ENCODE data around the gene APEX1. TPM values are rescaled to one million over a fixed set of nuclear protein-coding genes. Genes with fewer than 3 reads are reported as not detected.

Gene APEX1
- total RNA-seq, 1 experiment from 2014 or later, result 106 TPM

DNA sequence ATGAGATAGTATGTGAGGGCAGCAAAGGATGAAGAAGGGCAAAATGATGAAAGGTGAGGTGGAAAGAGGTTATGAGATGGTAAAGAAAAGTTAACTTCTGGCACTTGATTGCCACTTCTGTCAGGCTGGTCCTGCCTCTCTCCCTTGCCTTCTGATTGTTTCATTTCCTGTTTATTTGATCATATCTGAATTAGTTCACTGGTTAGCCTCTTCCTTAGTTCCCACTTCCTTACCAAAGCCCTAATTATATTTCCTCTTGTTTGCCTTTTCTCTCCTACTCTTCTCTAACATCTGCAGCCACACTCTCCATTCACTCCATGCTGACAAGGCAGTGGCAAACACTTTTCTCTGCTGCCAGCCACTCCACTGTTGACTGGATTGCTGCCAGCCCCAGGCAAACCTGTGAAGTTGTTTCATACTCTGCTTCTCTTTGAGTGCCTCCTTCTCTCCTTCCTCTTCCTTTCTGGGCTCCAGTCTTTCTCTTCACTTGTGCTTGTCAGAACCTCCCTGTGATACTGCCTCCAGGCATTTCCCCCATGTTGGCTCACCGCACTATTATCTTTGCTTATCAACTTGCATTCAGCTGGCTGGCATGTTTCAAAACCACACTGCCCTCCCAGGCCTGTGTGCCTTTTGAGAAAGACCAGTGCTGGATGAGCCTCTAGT lies 22.3 kb downstream of the APEX1 start:
- DNase-seq, result no peak
- no peak overlapping the region for H3K4me3 ChIP-seq (ENCODE audit: insufficient read depth, low read depth, low read length)
- H3K27me3 ChIP-seq (ENCODE audit: control insufficient read depth, insufficient read depth, low read length), result no peaks in the 10 kb centered on the region
- H3K36me3 ChIP-seq (replicated peaks; ENCODE audit: control insufficient read depth, insufficient read depth, low read length), result peaks cover 31% of the 10 kb centered on the region

DNA sequence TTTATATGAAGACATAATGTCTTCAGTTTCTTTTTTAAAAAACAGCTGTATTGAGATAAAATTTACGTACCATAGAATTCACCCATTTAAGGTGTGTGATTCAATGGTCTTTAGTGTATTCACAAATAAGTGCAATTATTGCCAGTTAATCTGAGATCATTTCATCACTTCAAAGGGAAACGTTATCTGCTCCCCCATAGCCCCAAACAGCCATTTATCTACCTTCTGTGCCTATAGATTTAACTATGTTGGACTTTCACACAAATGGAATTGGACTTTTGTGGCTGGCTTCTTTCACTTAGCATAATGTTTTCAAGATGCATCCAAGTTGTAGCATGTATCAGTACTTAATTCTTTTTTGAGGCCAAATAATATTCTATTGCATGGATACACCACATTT lies 23.9 kb downstream of the APEX1 start:
- no peak for DNase-seq
- H3K27me3 ChIP-seq (ENCODE audit: control insufficient read depth, insufficient read depth, low read length), result no peaks in the 10 kb centered on the region

DNA sequence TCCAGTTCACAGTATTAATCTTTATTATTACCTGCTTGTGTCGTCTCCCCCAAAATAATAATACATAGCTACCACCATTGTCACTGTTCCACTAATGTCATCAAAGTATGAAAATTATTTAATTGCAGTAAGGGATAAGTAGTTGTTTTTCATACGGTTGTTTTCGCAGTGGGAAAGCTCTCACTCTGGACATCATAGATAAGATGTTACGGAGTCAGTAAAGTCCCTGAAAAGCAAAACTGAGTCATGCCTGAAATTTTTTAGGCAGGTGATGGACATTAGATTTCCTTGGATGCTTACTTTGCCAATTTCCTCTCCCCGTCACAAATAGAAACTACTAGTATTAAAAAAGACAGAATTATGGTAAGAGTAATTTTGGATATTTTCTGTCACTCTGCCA lies 27.4 kb downstream of the APEX1 start:
- no peak overlapping the region for H3K4me3 ChIP-seq (ENCODE audit: insufficient read depth, low read depth, low read length)
- DNase-seq, result no peak
- no peaks in the 10 kb centered on the region for H3K27me3 ChIP-seq (ENCODE audit: control insufficient read depth, insufficient read depth, low read length)
- peaks cover 4% of the 10 kb centered on the region for H3K36me3 ChIP-seq (replicated peaks; ENCODE audit: control insufficient read depth, insufficient read depth, low read length)

More for the DNA sequence above, 23.9 kb downstream of the APEX1 start:
- peaks cover 24% of the 10 kb centered on the region for H3K36me3 ChIP-seq (replicated peaks; ENCODE audit: control insufficient read depth, insufficient read depth, low read length)
- H3K4me3 ChIP-seq (ENCODE audit: insufficient read depth, low read depth, low read length), result no peak overlapping the region

DNA sequence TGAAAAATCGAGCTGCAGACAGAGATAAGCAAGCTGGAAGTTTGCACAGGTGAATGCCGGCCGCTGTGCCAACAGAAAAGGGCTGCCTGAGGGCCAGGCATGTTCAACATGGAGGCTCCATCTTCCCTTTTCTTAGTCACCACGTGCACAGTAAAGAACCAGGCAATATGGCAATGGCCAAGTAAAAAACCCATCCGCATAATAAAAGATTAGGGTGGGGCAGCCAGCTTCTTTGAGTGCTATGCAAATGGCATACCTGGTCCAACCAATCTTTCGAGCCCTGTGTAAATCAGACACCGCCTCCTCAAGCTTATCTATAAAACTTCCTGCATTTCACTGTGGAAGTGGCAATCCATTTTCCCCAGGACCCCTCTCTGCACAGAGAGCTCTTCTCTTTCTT lies 30.9 kb downstream of the APEX1 start:
- Histone ChIP-seq H3K27me3 (ENCODE audit: control insufficient read depth, insufficient read depth, low read length) (no peaks in the 10 kb centered on the region), H3K36me3 (replicated peaks; ENCODE audit: control insufficient read depth, insufficient read depth, low read length) (no peaks in the 10 kb centered on the region), H3K4me3 (ENCODE audit: insufficient read depth, low read depth, low read length) (no peak overlapping the region)
- DNase-seq, result no peak

DNA sequence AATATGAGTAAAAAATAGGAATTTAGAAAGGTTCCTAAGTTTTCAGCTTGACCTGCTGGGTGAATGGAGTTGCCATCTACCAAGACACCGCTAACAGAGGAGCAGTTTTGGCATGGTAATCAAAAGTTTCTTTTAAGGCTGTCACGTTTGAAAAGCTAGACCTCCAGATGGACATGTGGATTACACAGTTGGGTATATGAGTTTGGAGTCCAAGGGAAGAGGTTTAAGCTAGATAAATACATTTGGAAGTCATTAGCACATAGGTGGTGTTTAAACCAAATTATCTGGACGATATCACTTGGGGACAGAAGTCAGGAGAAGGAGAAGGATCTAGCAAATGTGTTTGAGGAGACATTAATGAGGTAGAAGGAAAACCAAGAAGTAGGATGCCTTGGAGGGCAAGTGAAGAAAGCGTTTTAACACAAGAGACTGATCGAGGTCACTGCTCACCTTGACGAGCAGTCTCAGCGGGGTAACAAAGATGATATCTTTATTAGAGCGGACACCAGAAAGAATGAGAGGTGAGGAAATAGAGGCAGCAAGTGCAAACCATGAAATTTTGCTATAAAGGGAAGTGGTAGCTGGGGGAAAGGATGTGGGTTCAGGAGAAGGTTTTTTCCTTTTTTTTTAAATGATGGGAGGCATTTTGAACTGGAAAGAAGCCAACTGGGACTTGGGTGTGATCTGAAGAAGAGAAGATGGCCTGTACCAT lies 31.8 kb downstream of the APEX1 start:
- Histone ChIP-seq H3K4me3 (ENCODE audit: insufficient read depth, low read depth, low read length) (no peak overlapping the region), H3K27me3 (ENCODE audit: control insufficient read depth, insufficient read depth, low read length) (no peaks in the 10 kb centered on the region), H3K36me3 (replicated peaks; ENCODE audit: control insufficient read depth, insufficient read depth, low read length) (no peaks in the 10 kb centered on the region)
- DNase-seq, result no peak

DNA sequence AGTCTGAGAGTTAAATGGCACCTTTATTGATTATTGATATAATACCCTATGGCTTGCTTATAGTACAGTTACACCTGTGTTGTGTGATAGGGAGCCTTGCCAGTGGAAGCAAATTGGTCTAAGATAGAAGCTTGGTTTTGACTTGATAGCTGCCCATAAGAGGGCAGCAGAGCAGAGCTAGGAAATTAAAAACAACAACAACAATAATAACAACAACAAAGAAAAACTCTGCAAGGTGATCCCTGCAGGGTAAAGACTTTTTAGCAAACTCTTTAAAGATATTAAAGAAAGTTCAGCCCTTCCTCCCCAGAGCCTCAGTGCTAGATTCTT lies 32.3 kb downstream of the APEX1 start:
- no peaks in the 10 kb centered on the region for H3K36me3 ChIP-seq (replicated peaks; ENCODE audit: control insufficient read depth, insufficient read depth, low read length)
- no peak for DNase-seq

DNA sequence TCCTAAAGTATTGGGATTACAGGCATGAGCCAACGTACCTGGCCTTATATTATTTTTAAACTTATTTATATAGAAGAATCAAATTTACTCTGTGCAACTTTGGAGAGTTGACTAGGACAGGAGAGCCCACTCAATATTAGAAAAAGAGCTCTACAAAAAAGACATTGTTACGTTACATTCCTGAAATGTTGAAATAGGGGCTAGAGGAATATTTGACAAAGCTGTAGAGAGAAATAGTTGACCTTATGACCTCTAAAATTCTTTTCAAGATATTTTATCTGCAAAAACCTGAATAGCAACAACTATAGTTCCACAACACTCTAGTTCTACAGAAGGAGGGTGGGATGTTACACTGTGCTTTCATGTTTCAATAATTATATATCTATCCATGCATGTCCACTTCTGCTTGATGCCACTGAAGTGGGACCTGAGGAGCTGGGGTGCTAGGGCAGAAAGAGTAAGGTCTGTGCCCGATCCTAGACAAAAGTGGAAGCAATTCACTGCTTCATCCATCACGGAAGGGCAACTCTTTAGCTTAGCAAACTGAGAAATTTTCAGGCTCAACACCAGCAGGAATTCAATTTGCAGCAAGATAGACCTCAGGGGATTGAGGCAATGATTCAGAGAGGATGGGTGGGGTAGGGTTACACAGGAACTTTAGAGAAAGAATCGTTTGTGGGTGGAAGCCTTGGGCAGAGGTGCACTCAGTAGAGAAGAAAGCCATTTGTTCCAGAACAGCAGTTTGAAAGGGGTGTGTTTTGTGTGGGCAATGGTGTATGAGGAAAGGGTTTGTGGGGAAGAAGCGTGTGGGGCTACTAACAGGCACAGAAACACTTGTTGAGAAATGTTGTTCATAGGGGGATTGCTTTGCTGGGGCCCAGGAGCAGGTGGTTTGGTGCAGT lies 34.3 kb downstream of the APEX1 start:
- DNase-seq, result no peak
- Histone ChIP-seq H3K4me3 (ENCODE audit: insufficient read depth, low read depth, low read length) (no peak overlapping the region), H3K36me3 (replicated peaks; ENCODE audit: control insufficient read depth, insufficient read depth, low read length) (no peaks in the 10 kb centered on the region), H3K27me3 (ENCODE audit: control insufficient read depth, insufficient read depth, low read length) (no peaks in the 10 kb centered on the region)

More for the DNA sequence above, 32.3 kb downstream of the APEX1 start:
- Histone ChIP-seq H3K4me3 (ENCODE audit: insufficient read depth, low read depth, low read length) (no peak overlapping the region), H3K27me3 (ENCODE audit: control insufficient read depth, insufficient read depth, low read length) (no peaks in the 10 kb centered on the region)

DNA sequence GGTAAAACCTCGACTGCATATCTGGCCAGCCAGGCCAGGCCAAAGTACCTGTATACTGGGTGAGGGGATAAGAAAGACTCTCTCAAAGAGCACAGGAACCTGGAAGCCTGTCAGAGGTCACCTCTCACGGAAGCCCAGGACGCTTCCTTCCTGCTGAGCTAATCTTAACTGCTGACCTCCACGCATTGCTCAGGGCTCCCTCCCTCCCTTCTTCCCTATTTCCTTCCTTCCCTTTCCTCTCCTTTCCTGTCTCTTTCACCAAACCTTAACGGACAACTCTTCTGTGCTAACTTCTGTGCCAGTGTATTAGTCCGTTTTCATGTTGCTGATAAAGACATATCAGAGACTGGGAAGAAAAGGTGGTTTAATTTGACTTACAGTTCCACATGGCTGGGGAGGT lies 35.5 kb downstream of the APEX1 start:
- H3K4me3 ChIP-seq (ENCODE audit: insufficient read depth, low read depth, low read length), result no peak overlapping the region
- no peak for DNase-seq
- no peaks in the 10 kb centered on the region; the same call in 1 of the 2 replicates for H3K36me3 ChIP-seq (replicated peaks; ENCODE audit: control insufficient read depth, insufficient read depth, low read length)
- H3K27me3 ChIP-seq (ENCODE audit: control insufficient read depth, insufficient read depth, low read length), result no peaks in the 10 kb centered on the region

DNA sequence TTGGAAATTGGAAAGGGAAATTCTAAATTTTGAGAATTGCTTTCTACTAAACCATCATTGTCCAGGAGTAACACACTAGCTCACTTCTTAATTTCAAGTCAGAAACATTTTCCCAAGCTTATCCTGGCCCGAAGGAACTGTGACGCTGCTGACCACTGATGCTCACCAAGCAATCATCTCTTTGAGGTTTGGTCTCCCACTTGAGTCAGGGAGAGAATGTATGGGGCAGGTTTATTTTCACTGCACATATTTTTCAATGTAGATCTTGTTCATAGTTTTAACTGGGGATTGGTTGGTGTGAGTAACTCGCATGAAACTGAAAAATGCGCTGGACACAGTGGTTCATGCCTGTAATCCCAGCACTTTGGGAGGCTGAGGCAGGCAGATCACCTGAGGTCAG lies 37.5 kb downstream of the APEX1 start:
- no peak for DNase-seq
- Histone ChIP-seq H3K4me3 (ENCODE audit: insufficient read depth, low read depth, low read length) (no peak overlapping the region), H3K27me3 (ENCODE audit: control insufficient read depth, insufficient read depth, low read length) (no peaks in the 10 kb centered on the region), H3K36me3 (replicated peaks; ENCODE audit: control insufficient read depth, insufficient read depth, low read length) (no peaks in the 10 kb centered on the region; the same call in 1 of the 2 replicates)

DNA sequence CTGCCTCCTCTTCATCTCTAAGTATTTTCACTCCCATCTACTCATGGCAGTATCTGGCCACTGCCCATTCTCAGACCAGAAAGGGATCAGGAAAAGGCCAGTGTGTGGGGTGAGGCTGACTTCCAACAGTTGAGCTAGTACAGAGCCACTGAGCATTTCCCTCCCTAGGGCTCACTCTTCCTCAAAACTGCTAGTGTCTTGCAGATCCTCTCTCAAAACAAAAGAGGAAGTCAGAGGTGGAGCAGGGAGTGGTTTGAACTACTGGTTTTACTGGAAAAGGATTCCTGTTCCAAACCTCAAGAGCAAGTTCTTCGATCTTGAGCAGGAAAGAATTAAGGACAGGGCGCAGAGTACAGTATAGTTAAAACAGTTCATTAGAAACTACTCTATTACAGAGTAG lies 38.6 kb downstream of the APEX1 start:
- Histone ChIP-seq H3K27me3 (ENCODE audit: control insufficient read depth, insufficient read depth, low read length) (no peaks in the 10 kb centered on the region), H3K4me3 (ENCODE audit: insufficient read depth, low read depth, low read length) (no peak overlapping the region), H3K36me3 (replicated peaks; ENCODE audit: control insufficient read depth, insufficient read depth, low read length) (no peaks in the 10 kb centered on the region; the same call in 1 of the 2 replicates)
- DNase-seq, result no peak

DNA sequence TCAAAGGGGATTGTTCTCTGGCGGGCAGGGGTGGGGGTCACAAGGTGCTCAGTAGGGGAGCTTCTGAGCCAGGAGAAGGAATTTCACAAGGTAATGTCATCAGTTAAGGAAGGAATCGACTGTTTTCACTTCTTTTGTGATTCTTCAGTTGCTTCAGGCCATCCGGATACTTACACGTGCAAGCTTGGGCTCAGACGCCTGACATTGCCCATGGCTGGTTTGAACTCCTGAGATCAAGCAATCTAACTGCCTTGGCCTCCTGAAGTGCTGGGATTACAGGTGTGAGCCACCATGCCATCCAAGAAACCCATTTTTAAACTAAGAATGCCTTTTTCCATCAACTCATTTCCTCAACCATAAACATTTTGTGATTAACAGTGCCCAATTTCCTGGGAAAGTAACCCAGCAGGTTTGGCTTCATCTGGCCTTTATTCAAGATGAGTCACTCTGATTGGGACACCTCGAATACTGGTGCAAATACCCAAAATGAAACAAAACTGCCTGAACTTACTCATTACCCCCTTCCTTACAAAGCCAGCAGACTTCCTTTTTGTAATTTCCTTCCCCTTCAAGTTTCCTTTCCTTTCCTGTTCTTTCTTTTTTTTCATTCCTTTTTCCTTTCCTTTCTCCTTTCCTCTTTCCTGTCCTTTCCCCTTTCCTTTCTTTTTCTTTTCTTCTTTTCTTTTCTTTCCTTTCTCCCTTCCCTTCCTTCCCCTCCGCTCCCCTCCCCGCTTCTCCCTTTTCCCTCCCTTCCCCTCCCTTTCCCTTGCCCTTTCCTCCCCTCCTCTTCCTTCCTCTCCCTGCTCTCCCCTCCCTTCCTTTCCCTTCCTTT lies 40.1 kb downstream of the APEX1 start:
- no peaks in the 10 kb centered on the region for H3K27me3 ChIP-seq (ENCODE audit: control insufficient read depth, insufficient read depth, low read length)
- H3K4me3 ChIP-seq (ENCODE audit: insufficient read depth, low read depth, low read length), result no peak overlapping the region
- no peaks in the 10 kb centered on the region; the same call in 1 of the 2 replicates for H3K36me3 ChIP-seq (replicated peaks; ENCODE audit: control insufficient read depth, insufficient read depth, low read length)
- no peak for DNase-seq

DNA sequence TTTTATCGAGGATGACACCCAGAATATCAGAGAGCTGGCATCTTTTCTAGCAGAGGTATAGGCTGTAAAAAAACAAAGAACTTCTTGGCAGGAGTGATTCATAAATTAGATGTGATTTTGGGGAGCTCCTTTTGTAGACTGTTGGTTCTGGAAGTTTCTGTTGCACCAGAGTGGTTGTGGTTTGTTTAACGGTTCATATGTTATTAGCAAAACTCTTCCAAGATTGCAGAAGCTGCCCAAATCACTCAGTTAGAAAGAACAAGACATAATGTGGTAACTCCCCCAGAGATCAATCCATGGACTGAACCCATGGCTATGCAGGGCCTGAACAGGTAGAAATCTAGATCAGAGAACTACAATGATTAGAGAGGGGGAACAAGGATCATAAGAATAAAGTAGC lies 43.6 kb downstream of the APEX1 start:
- H3K27me3 ChIP-seq (ENCODE audit: control insufficient read depth, insufficient read depth, low read length), result no peaks in the 10 kb centered on the region
- no peak for DNase-seq
- no peak overlapping the region for H3K4me3 ChIP-seq (ENCODE audit: insufficient read depth, low read depth, low read length)
- H3K36me3 ChIP-seq (replicated peaks; ENCODE audit: control insufficient read depth, insufficient read depth, low read length), result no peaks in the 10 kb centered on the region; the same call in 1 of the 2 replicates

DNA sequence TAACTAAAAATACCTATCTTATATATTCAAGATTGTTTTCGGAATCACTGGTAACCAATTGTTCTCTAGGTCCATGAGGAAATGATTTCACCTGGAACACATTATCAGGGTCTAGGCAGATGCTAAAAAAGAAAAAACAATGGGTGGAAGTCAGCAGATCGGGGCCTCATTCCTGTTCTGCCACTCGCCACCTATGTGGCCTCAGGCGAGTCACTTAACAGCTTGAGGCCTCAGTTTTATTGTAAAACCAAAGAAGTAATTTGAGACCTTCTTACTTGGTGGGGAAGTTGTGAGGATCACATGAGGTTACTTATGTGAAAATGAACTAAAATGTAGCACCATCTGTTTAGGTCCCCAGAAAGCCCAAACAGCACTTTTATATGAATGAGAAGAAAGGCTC lies 44.1 kb downstream of the APEX1 start:
- peak; percentile 58 for DNase-seq
- Histone ChIP-seq H3K27me3 (ENCODE audit: control insufficient read depth, insufficient read depth, low read length) (no peaks in the 10 kb centered on the region), H3K4me3 (ENCODE audit: insufficient read depth, low read depth, low read length) (no peak overlapping the region), H3K36me3 (replicated peaks; ENCODE audit: control insufficient read depth, insufficient read depth, low read length) (no peaks in the 10 kb centered on the region; the same call in 1 of the 2 replicates)

DNA sequence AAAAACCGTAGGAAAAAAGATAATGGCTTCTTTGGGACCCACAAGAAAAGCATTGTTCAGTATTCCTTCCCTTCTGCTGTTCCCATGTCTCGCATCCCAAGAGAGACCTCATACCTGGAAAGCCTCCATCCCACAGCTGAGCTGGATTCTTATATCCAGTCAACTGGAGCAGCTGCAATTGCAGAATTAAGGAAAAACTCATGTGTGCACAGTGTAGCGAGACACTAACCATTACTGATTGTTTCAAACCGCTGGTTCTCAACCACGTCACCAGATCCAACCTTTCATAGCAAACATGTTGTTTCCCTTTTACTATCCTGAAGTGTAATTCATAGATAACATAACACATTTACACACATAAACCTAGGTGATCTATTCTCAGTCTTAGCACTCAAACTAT lies 44.9 kb downstream of the APEX1 start:
- Histone ChIP-seq H3K36me3 (replicated peaks; ENCODE audit: control insufficient read depth, insufficient read depth, low read length) (no peaks in the 10 kb centered on the region; the same call in 1 of the 2 replicates), H3K27me3 (ENCODE audit: control insufficient read depth, insufficient read depth, low read length) (no peaks in the 10 kb centered on the region), H3K4me3 (ENCODE audit: insufficient read depth, low read depth, low read length) (no peak overlapping the region)
- no peak for DNase-seq

Data from H7 (cell line).